ENCODE results near the gene SEMA6B.

- TF ChIP-seq CTCF (IDR thresholded peaks at IDR 0.05) (no peak), POLR2A (IDR thresholded peaks at IDR 0.05) (no peak)
Measured at GRCh38 chr19:4513248-4513647, 46.2 kb downstream of the SEMA6B start.
